ENCODE results near the gene FBXL16.

DNA sequence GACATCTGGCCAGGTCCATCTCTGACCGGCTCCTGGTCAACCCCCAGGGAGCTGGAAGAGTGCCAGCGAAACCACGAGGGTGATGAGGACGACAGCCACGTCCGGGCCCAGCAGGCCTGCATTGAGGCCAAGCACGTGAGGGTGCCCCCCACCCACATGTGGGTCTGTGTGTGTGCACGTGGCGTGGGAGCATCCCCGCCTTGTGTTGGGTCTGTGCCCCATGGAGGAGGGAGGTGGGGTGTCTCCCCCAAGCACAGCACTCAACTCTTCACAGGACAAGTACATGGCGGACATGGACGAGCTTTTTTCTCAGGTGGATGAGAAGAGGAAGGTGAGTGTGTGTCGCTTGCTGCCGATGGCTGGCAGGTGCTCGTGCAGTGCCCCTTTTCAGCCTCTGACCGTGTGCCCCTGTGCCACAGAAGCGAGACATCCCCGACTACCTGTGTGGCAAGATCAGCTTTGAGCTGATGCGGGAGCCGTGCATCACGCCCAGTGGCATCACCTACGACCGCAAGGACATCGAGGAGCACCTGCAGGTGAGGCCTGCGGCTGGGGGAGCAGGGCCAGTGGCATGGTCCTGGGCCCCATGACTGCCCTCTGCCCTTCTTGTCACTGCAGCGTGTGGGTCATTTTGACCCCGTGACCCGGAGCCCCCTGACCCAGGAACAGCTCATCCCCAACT is 23.7 kb downstream of the FBXL16 start:
- TF ChIP-seq EZH2phosphoT487 (IDR thresholded peaks at IDR 0.05; ENCODE audit: insufficient read depth, low read depth) = no peak
- TF ChIP-seq EZH2 (IDR thresholded peaks at IDR 0.05; ENCODE audit: insufficient read depth, poor library complexity, severe bottlenecking) = no peak

All from GM23248 (cell line).